ENCODE measurements around the gene CUEDC1.

Gene CUEDC1

DNA sequence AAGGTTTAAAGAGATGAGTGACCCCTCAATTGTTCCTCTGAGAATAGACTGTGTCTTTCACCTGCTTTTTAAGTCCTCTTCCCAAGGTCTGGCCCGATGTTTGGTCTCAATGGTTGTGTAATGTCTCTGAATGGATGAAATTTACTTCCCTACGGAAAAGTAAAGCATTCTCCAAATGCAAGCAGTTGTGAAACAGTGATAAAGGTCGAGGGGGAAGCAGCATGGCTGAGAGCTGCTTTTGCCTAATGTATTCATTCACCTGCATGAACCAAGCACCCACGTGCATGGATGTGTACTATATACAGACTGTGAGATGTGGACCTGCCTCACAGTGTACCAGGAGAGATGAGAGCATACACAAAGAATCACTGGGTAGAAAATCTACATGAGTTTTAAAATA lies 116.8 kb downstream of the CUEDC1 start:
- DNase-seq (ENCODE audit: low read depth), result no peak
- H3K4me3 ChIP-seq (ENCODE audit: low read length), result no peak overlapping the region
- no peak for TF ChIP-seq CTCF (IDR thresholded peaks at IDR 0.05; ENCODE audit: insufficient read depth, low read depth, low read length, missing control alignments)

DNA sequence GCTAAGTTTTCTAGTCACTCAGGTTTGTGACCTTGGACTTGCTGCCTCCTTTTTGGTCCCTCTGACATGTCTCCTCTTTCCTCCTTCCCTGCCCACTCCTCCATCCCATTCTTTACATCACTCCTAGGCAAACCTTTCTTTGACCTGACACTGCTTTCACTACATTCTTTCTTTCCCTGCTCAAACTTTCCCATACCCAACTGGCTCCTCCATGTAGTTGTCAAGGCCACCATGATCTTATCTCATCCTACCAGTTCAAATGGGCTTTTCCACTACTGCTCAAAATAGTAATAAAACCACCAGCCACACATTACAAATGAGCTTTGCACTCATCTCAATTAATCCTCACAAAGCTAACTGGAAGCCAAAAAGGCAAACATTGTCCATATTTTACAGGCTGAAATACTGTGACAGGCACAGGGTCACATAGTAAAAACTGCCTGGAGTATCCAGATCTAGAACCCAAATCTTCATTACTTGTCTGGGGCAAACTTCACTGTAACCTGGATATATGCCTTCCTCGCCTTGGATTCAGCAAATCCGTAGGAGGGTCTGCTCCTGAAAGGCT lies 119.8 kb downstream of the CUEDC1 start:
- no peak for TF ChIP-seq CTCF (IDR thresholded peaks at IDR 0.05; ENCODE audit: insufficient read depth, low read depth, low read length, missing control alignments)
- no peak overlapping the region for H3K4me3 ChIP-seq (ENCODE audit: low read length)
- DNase-seq (ENCODE audit: low read depth), result no peak

- peak; percentile 82 for DNase-seq (ENCODE audit: low read depth)
- no peak overlapping the region for H3K4me3 ChIP-seq (ENCODE audit: low read length)
- no peak for TF ChIP-seq CTCF (IDR thresholded peaks at IDR 0.05; ENCODE audit: insufficient read depth, low read depth, low read length, missing control alignments)
Measured at GRCh38 chr17:57834146-57834741, 121.0 kb downstream of the CUEDC1 start.

DNA sequence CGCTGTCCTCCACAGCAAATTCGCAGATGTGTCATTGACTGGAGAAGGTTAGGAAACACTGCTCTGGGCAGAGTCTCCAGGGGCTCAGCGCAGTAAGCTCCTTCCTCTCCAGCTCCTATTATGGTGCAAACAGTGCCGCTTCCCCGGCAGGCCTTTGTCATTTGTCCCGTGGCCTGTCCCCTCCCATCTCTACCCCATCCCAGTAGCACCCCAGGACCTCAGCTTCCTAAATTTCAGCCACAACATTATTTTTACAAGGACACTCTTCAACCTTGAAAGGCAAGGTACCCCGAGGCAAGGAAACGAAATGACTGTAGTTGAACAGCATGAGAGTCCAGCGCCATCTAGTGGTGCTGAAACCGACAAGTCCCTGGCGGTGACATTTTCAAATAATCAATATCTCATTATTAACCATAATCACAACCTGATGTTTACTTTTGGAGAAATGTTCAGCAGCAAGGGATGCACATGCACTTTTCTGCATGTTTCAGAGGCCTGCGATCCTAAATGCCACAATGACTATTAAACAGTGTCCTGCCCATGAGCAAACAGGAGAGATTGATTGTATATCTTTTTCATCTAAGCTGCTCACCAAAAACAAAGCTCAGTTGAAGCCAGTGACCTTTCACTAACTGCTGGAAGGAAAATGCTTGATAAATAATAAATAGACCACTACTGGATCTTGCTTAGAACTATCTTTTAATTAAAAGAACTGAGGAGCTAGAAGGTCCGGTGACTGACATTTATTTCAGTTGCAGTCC lies 121.9 kb downstream of the CUEDC1 start:
- DNase-seq (ENCODE audit: low read depth), result peak; percentile 81
- TF ChIP-seq CTCF (IDR thresholded peaks at IDR 0.05; ENCODE audit: insufficient read depth, low read depth, low read length, missing control alignments), result peak; percentile 91
- H3K4me3 ChIP-seq (ENCODE audit: low read length), result peak overlapping the region; percentile 2

DNA sequence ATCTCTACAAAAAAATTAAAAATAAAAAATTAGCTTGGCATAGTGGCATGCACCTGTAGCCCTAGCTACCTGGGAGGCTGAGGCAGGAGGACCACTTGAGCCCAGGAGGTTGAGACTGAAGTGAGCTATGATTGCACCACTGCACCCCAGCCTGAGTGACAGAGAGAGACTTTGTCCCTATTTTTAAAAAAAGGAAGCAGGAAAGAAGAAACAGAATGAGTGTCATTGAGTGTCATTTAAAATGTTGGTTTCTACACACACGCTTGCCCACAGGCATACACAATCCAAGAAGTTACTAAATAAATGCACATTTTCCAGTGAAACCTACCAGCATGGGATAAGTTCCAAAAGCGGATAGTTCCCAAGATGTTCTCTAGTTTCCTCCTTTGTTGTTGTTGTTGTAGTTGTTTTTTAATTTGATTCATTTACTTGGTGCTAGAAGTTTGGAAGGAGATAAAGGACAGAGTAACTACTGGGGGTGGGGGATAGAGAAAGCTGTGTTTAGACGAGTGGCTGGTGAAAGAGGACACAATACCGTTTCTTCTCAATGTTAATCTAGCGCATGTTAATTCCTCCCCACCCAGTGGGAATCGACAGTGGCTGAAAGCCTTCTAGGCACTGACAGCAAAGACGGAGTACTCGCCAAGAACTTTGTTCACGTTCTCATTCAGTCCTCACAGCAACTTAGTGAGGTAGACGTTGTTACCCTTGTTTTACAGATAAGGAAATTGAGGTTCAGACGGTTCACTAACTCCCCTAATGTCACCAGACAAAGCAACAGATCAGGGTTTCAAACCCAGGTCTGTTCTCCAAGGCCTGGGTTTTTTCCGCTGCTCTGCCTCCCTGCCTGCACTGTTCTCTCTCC lies 122.7 kb downstream of the CUEDC1 start:
- DNase-seq (ENCODE audit: low read depth), result no peak
- no peak for TF ChIP-seq CTCF (IDR thresholded peaks at IDR 0.05; ENCODE audit: insufficient read depth, low read depth, low read length, missing control alignments)
- H3K4me3 ChIP-seq (ENCODE audit: low read length), result no peak overlapping the region

GRCh38 chr17:57830880-57831279 lies 124.3 kb downstream of the CUEDC1 start:
- no peak overlapping the region for H3K4me3 ChIP-seq (ENCODE audit: low read length)
- TF ChIP-seq CTCF (IDR thresholded peaks at IDR 0.05; ENCODE audit: insufficient read depth, low read depth, low read length, missing control alignments), result no peak
- no peak for DNase-seq (ENCODE audit: low read depth)
